ENCODE measurements around the gene RSBN1. TPM values are rescaled to one million over a fixed set of nuclear protein-coding genes. Genes with fewer than 3 reads are reported as not detected.

The RSBN1 gene
- total RNA-seq, 1 experiment from 2014 or later, result 8.4 TPM

DNA sequence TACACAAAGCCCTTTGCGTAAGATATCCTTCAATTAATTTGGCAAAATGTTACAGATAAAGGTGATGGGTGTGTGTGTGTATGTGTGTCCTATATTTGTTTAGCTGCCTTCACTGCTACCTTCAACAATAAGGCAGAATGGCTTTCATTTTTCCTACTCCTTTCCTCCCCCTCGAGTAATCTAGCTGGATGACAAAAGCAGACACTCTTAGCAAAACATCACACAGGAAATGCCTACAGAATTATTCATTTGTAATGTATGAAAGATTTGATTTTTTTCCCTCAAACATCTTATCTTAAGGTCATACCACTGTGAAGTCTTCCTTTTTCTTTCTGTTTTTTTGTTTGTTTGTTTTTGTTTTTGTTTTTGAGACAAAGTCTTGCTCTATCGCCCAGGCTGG lies 48.6 kb upstream of the RSBN1 start:
- Histone ChIP-seq H3K4me3 (ENCODE audit: low read length) (no peak overlapping the region), H3K9ac (ENCODE audit: low read length) (no peak overlapping the region), H3K9me3 (ENCODE audit: low read length) (no peaks in the 10 kb centered on the region), H3K4me1 (ENCODE audit: insufficient read depth, low read length) (peaks cover 13% of the 10 kb centered on the region), H3K4me2 (ENCODE audit: low read length) (peak overlapping the region; percentile 61), H3K27ac (ENCODE audit: low read length) (no peak overlapping the region), H3K79me2 (ENCODE audit: low read length) (no peaks in the 10 kb centered on the region), H3K36me3 (ENCODE audit: low read depth, low read length) (no peaks in the 10 kb centered on the region), H3K27me3 (ENCODE audit: low read length) (no peaks in the 10 kb centered on the region), H3F3A (ENCODE audit: low read length, unreplicated experiment) (no peaks in the 10 kb centered on the region), H4K20me1 (ENCODE audit: low read length) (no peaks in the 10 kb centered on the region), H2AFZ (ENCODE audit: low read length) (peak overlapping the region; percentile 72), H3K9me2 (replicated peaks; ENCODE audit: low read length) (no peaks in the 10 kb centered on the region)
- intact Hi-C loops (cut with micrococcal nuclease), result no loop called here
- CTCF ChIA-PET, result no interaction called here
- TF ChIP-seq EZH2 (IDR thresholded peaks at IDR 0.05; ENCODE audit: low read length, unreplicated experiment) (no peak), EZH2phosphoT487 (IDR thresholded peaks at IDR 0.05; ENCODE audit: borderline replicate concordance, low read length) (no peak), CTCF (conservative IDR thresholded peaks at IDR 0.05; ENCODE audit: low read depth, low read length) (no peak)
- ATAC-seq (peak; percentile 69), DNase-seq (peak; percentile 44)
- no TSS peak for BruUV-seq (replicated peaks)
- POLR2A ChIA-PET (ENCODE audit: unreplicated experiment), result no interaction called here

GRCh38 chr1:113859478-113860175 lies 47.4 kb upstream of the RSBN1 start:
- intact Hi-C loops (cut with micrococcal nuclease), result no loop called here
- H3K9ac ChIP-seq (ENCODE audit: low read length), result no peak overlapping the region
- H3K36me3 ChIP-seq (ENCODE audit: low read depth, low read length), result no peaks in the 10 kb centered on the region
- H3K4me3 ChIP-seq (ENCODE audit: low read length), result no peak overlapping the region
- no peak for ATAC-seq
- no peaks in the 10 kb centered on the region for H3K9me3 ChIP-seq (ENCODE audit: low read length)
- no peaks in the 10 kb centered on the region for H3K79me2 ChIP-seq (ENCODE audit: low read length)
- ChIA-PET CTCF (no interaction called here), POLR2A (ENCODE audit: unreplicated experiment) (no interaction called here)
- DNase-seq, result no peak
- H3K4me2 ChIP-seq (ENCODE audit: low read length), result no peak overlapping the region
- peaks cover 13% of the 10 kb centered on the region for H3K4me1 ChIP-seq (ENCODE audit: insufficient read depth, low read length)
- no peak overlapping the region for H3K27ac ChIP-seq (ENCODE audit: low read length)
- no peaks in the 10 kb centered on the region for H3K9me2 ChIP-seq (replicated peaks; ENCODE audit: low read length)
- no peaks in the 10 kb centered on the region for H3K27me3 ChIP-seq (ENCODE audit: low read length)
- H3F3A ChIP-seq (ENCODE audit: low read length, unreplicated experiment), result no peaks in the 10 kb centered on the region
- BruUV-seq (replicated peaks), result no TSS peak
- no peaks in the 10 kb centered on the region for H4K20me1 ChIP-seq (ENCODE audit: low read length)
- H2AFZ ChIP-seq (ENCODE audit: low read length), result no peak overlapping the region
- TF ChIP-seq EZH2phosphoT487 (IDR thresholded peaks at IDR 0.05; ENCODE audit: borderline replicate concordance, low read length) (no peak), EZH2 (IDR thresholded peaks at IDR 0.05; ENCODE audit: low read length, unreplicated experiment) (no peak), CTCF (conservative IDR thresholded peaks at IDR 0.05; ENCODE audit: low read depth, low read length) (no peak)

DNA sequence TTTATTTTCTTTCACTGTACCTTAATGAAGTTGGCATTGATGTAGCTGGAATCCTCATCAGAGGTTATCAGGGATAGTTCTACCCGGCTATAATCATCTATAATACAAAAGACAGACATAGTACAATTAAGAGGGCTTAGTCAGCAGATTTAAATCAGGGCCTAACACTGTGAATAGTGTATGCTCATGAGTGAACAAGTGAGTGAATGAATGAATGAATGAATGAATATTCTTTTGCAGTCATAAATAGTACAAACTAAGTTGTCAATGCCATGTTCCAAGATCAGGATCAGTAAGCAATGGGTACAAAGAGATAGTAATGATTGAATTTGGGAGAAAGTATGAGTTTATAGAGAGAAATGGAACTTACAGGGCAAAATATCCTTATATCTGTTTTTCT lies 46.7 kb upstream of the RSBN1 start:
- Histone ChIP-seq H3K4me2 (ENCODE audit: low read length) (no peak overlapping the region), H3K4me1 (ENCODE audit: insufficient read depth, low read length) (peaks cover 13% of the 10 kb centered on the region), H3K27ac (ENCODE audit: low read length) (no peak overlapping the region), H3K4me3 (ENCODE audit: low read length) (no peak overlapping the region), H2AFZ (ENCODE audit: low read length) (no peak overlapping the region), H3F3A (ENCODE audit: low read length, unreplicated experiment) (no peaks in the 10 kb centered on the region), H4K20me1 (ENCODE audit: low read length) (no peaks in the 10 kb centered on the region), H3K9me3 (ENCODE audit: low read length) (no peaks in the 10 kb centered on the region), H3K9me2 (replicated peaks; ENCODE audit: low read length) (no peaks in the 10 kb centered on the region), H3K9ac (ENCODE audit: low read length) (no peak overlapping the region), H3K36me3 (ENCODE audit: low read depth, low read length) (no peaks in the 10 kb centered on the region), H3K27me3 (ENCODE audit: low read length) (no peaks in the 10 kb centered on the region), H3K79me2 (ENCODE audit: low read length) (no peaks in the 10 kb centered on the region)
- ATAC-seq (no peak), DNase-seq (no peak)
- intact Hi-C loops (cut with micrococcal nuclease), result no loop called here
- BruUV-seq (replicated peaks), result no TSS peak
- ChIA-PET POLR2A (ENCODE audit: unreplicated experiment) (no interaction called here), CTCF (no interaction called here)
- TF ChIP-seq CTCF (conservative IDR thresholded peaks at IDR 0.05; ENCODE audit: low read depth, low read length) (no peak), EZH2 (IDR thresholded peaks at IDR 0.05; ENCODE audit: low read length, unreplicated experiment) (no peak), EZH2phosphoT487 (IDR thresholded peaks at IDR 0.05; ENCODE audit: borderline replicate concordance, low read length) (no peak)

Measured in PC-3 (cell line).